ENCODE measurements around the gene SPDYE4.

The SPDYE4 gene

GRCh38 chr17:8741771-8742170 is 16.6 kb downstream of the SPDYE4 start:
- Histone ChIP-seq H3K4me2 (ENCODE audit: low read length) (no peak overlapping the region), H3K79me2 (ENCODE audit: insufficient read depth, low read length) (no peaks in the 10 kb centered on the region), H3K9me3 (ENCODE audit: low read length) (no peaks in the 10 kb centered on the region), H3K27ac (ENCODE audit: low read depth, low read length, poor library complexity, severe bottlenecking) (no peak overlapping the region), H2AFZ (ENCODE audit: low read length) (no peak overlapping the region), H3K9ac (ENCODE audit: low read length) (no peak overlapping the region), H3K36me3 (ENCODE audit: insufficient read depth, low read length) (no peaks in the 10 kb centered on the region), H3K4me1 (ENCODE audit: insufficient read depth, low read length, severe bottlenecking) (peaks cover 18% of the 10 kb centered on the region), H3K4me3 (ENCODE audit: low read depth, low read length, poor library complexity, severe bottlenecking) (no peak overlapping the region), H3F3A (ENCODE audit: insufficient read depth, low read length) (no peaks in the 10 kb centered on the region), H4K20me1 (ENCODE audit: insufficient read depth, low read length) (no peaks in the 10 kb centered on the region), H3K27me3 (ENCODE audit: insufficient read depth, low read length) (no peaks in the 10 kb centered on the region), H3K9me2 (ENCODE audit: low read depth, low read length) (no peaks in the 10 kb centered on the region)
- TF ChIP-seq EZH2 (IDR thresholded peaks at IDR 0.05; ENCODE audit: borderline replicate concordance, low read length): no peak
- no peak for TF ChIP-seq CTCF (IDR thresholded peaks at IDR 0.05; ENCODE audit: low read length)

GRCh38 chr17:8741366-8741765 is 17.0 kb downstream of the SPDYE4 start:
- no peak for TF ChIP-seq CTCF (IDR thresholded peaks at IDR 0.05; ENCODE audit: low read length)
- no peak for TF ChIP-seq EZH2 (IDR thresholded peaks at IDR 0.05; ENCODE audit: borderline replicate concordance, low read length)
- Histone ChIP-seq H3F3A (ENCODE audit: insufficient read depth, low read length) (no peaks in the 10 kb centered on the region), H3K4me1 (ENCODE audit: insufficient read depth, low read length, severe bottlenecking) (peaks cover 17% of the 10 kb centered on the region), H3K27ac (ENCODE audit: low read depth, low read length, poor library complexity, severe bottlenecking) (no peak overlapping the region), H3K27me3 (ENCODE audit: insufficient read depth, low read length) (no peaks in the 10 kb centered on the region), H3K79me2 (ENCODE audit: insufficient read depth, low read length) (no peaks in the 10 kb centered on the region), H4K20me1 (ENCODE audit: insufficient read depth, low read length) (no peaks in the 10 kb centered on the region), H3K4me3 (ENCODE audit: low read depth, low read length, poor library complexity, severe bottlenecking) (no peak overlapping the region), H3K9me2 (ENCODE audit: low read depth, low read length) (no peaks in the 10 kb centered on the region), H3K4me2 (ENCODE audit: low read length) (no peak overlapping the region), H3K9me3 (ENCODE audit: low read length) (no peaks in the 10 kb centered on the region), H3K36me3 (ENCODE audit: insufficient read depth, low read length) (no peaks in the 10 kb centered on the region), H2AFZ (ENCODE audit: low read length) (no peak overlapping the region), H3K9ac (ENCODE audit: low read length) (no peak overlapping the region)

- H3K36me3 ChIP-seq (ENCODE audit: insufficient read depth, low read length): no peaks in the 10 kb centered on the region
- no peaks in the 10 kb centered on the region for H3F3A ChIP-seq (ENCODE audit: insufficient read depth, low read length)
- H4K20me1 ChIP-seq (ENCODE audit: insufficient read depth, low read length): no peaks in the 10 kb centered on the region
- no peak overlapping the region for H2AFZ ChIP-seq (ENCODE audit: low read length)
- peak overlapping the region; percentile 42 for H3K4me3 ChIP-seq (ENCODE audit: low read depth, low read length, poor library complexity, severe bottlenecking)
- H3K27ac ChIP-seq (ENCODE audit: low read depth, low read length, poor library complexity, severe bottlenecking): no peak overlapping the region
- H3K79me2 ChIP-seq (ENCODE audit: insufficient read depth, low read length): no peaks in the 10 kb centered on the region
- no peaks in the 10 kb centered on the region for H3K27me3 ChIP-seq (ENCODE audit: insufficient read depth, low read length)
- no peak overlapping the region; the same call in 1 of the 2 replicates for H3K9ac ChIP-seq (ENCODE audit: low read length)
- peak overlapping the region; percentile 49 for H3K4me2 ChIP-seq (ENCODE audit: low read length)
- no peaks in the 10 kb centered on the region for H3K9me3 ChIP-seq (ENCODE audit: low read length)
- TF ChIP-seq CTCF (IDR thresholded peaks at IDR 0.05; ENCODE audit: low read length) (peak; percentile 42; the same call in 1 of the 2 replicates), EZH2 (IDR thresholded peaks at IDR 0.05; ENCODE audit: borderline replicate concordance, low read length) (no peak)
- no peaks in the 10 kb centered on the region for H3K9me2 ChIP-seq (ENCODE audit: low read depth, low read length)
- peaks cover 11% of the 10 kb centered on the region for H3K4me1 ChIP-seq (ENCODE audit: insufficient read depth, low read length, severe bottlenecking)
Measured at GRCh38 chr17:8740486-8740885, 17.9 kb downstream of the SPDYE4 start.

Data from OCI-LY1 (cell line).